Stomach (tissue), 4 donors: ENCODE data around the gene THBS4.

ENCODE experiments used
- CTCF ChIP-seq, 7 experiments: fragments of 450-650 bp in 4 of 7; fragments of 200-600 bp in 3 of 7; sonication (generic) in 3 of 7; IDR thresholded peaks; one replicate each; pipeline ENCODE4 v1.5.1; 2016 to 2019; ENCODE audit warnings: antibody characterized with exemption in 7 of 7, control low read depth in 2 of 7, mild to moderate bottlenecking in 1 of 7
- POLR2AphosphoS5 ChIP-seq, 3 donors: sonication (generic); formaldehyde crosslinking; IDR thresholded peaks; one replicate each; pipeline ENCODE4 v1.6.1; 2016; ENCODE audit warnings: antibody characterized with exemption in 3 of 3

GRCh38 chr5:80078921-80079320 lies 43.8 kb downstream of the THBS4 start:
- TF ChIP-seq CTCF (IDR thresholded peaks at IDR 0.05) (no peak), POLR2AphosphoS5 (IDR thresholded peaks at IDR 0.05) (no peak)
